ENCODE measurements around the gene MTF2. TPM values are rescaled to one million over a fixed set of nuclear protein-coding genes. Genes with fewer than 3 reads are reported as not detected.
"Not testable (repeated sequence)": the region's sequence is repeated elsewhere in the genome, so short reads cannot be mapped to it uniquely, and the experiment has no call there.

Gene MTF2
- total RNA-seq: 12.6 and 14.0 TPM in 2 replicates
- polyA plus RNA-seq (2012): 7.2 TPM

DNA sequence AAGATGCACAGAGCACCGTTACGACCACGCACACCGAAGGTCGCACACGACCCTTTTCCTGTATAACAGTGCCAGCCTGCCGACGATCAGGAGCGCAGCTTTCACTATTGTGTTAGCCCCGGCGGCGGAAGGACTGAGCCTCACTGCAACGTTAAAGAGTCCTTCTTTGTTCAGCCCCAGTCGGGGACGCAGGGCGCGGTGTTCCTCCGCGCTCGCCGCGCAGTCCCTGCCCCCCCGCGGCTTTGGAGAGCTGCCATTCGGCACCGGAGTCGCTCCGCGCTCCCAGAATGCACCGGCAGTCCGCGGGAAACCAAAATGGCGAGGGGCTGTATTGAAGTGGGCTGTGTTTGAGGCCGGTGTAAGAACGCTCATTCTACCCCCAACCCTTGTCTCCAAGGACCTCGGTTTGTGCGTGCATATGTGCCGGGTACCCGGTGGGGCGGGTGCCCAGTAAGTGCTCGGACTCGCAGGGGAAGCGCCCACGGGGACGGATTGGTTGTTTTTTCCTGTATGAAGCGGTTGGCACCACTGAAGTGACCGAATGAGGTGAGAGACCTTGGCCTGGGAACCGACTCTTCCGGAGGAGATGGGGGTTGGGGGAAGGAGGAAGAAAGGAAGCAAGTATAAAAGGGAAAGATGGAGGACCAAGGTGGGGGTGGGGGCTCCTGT, at the start of gene MTF2:
Gene MTF2, plus strand, starts transcription at position 298 of the 669 bp plus-strand sequence. Its CDS starts 244 bp downstream, at position 542.
- DNase-seq (ENCODE audit: low read depth): peak; percentile 98

DNA sequence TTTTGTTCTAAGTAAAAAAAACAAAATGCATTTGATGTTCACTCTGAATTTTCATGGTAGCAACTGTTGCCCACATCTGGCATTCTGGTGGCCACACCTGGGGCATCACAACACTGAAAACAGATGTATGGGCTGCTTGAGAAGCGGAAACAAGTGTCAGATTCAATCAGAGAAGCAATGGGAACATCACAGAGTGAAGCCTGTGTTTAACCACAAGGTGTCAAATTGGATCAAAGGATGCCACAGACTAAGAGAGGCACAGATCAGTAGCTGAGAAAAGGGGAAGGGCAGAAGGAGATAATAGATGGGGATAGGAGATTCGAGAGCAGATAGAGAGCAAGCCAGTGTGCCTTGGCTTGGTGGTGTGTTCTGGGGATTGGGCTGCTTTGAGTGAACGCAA, 49.8 kb upstream of the MTF2 start:
- DNase-seq (ENCODE audit: low read depth): no peak

DNA sequence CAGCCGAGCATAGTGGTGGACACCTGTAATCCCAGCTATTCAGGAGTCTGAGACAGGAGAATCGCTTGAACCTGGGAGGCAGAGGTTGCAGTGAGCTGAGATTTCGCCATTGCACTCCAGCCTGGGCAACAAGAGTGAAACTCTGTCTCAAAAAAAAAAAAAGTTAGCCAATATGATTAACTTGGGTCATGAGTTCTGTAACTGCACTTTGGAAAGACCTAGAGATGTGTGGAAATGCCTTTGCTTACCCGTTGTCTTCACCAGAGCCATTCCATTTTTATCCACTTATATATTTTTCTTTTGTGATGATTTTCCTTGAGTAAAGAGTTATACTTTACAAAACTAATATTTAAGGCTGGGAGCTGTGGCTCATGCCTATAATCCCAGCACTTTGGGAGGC, 48.9 kb upstream of the MTF2 start:
- DNase-seq (ENCODE audit: low read depth): not testable (repeated sequence)

DNA sequence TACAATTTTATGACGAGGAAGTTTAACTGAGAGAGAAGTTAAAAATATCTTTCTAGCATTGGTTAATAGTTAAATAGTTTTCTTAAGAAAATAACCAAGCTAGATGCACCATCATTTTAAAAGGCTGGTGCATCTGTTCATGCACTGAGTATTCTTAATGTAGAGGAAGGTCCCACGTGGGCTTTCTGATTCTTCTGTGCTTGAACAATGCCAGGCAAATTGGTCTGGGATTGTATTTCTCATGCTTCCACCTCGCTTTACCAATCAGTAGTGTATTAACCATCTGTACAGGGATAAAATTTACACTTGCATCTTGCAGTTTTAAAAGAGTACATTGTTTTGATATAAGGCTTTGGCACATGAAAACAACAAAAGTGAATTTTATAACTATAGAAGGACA, 47.4 kb upstream of the MTF2 start:
- no peak for DNase-seq (ENCODE audit: low read depth)

DNA sequence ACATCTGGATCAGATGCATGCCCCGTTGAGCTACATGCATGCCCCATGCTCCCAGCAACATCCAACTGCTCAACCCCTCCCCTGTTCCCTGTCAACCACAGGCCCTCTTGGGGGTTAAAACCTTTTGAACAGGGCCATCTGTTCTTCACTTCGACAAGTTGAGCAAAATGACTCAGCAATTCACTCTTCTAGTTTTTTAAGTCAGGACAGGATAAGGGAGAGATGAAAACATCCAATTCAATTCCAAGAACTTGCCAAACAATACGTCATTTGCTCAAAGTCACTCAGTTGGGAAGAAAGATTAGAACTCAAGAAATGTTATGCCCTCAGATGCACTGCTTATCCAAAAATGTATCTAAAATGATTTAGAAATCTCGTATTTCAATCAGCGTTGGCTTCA, 46.1 kb upstream of the MTF2 start:
- peak; percentile 19 for DNase-seq (ENCODE audit: low read depth)

DNA sequence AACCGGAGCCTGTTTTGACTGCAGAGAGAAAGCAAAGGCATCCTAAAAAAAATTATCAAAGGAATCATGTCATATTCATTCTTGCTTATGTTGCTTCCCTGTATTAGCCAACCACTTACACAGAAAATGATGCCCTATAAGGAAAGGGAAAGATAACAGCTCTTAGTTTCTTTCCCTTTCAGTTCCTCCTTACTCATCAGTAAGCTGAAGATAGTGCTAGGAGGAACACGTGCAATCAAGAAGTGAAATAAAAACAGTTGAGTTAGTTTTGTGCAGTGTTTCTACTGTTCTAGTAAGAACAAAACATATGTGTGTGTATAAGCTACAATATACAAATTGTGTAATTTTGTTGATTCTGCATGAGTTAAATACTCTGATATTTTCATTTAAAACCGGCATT, 45.3 kb upstream of the MTF2 start:
- DNase-seq (ENCODE audit: low read depth): no peak

- DNase-seq (ENCODE audit: low read depth): no peak
Measured at GRCh38 chr1:93034397-93034796, 44.7 kb upstream of the MTF2 start.

DNA sequence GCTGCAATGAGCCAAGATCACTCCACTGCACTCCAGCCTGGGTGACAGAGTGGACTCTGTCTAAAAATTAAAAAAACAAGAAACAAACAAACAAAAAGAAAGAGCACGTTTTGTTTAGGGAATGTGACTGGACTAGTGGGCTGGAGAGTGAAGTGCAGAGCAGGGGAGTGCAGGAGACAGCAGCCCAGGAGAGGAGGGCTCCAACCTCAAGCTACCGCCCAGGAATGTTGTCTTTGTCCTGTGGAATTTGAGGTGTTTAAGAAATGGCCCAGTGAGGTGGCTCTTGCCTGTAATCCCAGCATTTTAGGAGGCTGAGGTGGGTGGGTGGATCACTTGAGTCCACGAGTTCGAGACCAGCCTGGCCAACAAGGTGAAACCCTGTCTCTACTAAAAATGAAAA, 42.4 kb upstream of the MTF2 start:
- DNase-seq (ENCODE audit: low read depth): no peak

GRCh38 chr1:93042187-93043056, 36.7 kb upstream of the MTF2 start:
- no peak for DNase-seq (ENCODE audit: low read depth)

DNA sequence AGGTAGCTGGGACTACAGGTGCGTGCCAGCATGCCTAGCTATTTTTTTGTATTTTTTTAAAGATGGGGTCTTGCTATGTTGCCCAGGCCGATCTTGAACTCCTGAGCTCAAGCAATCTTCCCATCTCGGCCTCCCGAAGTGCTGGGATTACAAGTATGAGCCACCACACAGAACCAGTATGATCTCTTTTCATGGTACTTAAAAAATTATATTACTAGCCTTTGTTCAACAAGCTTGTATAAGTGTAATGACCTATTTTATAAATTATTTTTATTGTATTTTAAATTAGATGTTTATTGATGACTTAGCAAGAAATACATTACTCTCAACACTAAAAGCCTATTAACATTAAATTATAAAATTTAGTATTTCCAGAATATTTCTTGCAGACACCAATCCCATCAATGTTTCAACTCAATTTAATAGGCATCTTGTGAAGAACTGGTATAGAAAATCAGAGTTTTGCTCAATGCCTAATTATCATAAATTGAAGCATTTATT, 36.0 kb upstream of the MTF2 start:
- DNase-seq (ENCODE audit: low read depth): no peak

GRCh38 chr1:93047618-93048017, 31.5 kb upstream of the MTF2 start:
- no peak for DNase-seq (ENCODE audit: low read depth)

GRCh38 chr1:93051961-93052360, 27.1 kb upstream of the MTF2 start:
- peak; percentile 10 for DNase-seq (ENCODE audit: low read depth)

- peak; percentile 49 for DNase-seq (ENCODE audit: low read depth)
Measured at GRCh38 chr1:93056214-93056613, 22.9 kb upstream of the MTF2 start.

DNA sequence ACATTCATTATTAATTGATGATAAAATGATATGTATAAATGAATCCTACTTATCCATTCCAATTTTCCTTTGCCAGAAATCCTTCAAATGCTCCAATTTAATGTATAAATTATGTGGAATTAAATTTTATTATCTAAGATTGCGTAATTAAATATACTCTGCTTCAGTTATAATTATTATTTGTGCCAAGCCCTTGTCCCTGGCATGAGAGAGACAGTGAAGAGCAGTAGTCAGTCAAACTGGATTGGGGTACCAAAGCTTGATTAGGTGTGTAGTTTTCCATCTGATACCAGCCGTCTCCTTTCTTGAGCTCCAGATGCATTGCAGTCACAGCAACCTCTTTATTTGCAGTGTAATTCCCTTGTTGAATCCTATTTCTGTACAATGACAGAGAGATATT, 22.4 kb upstream of the MTF2 start:
- no peak for DNase-seq (ENCODE audit: low read depth)

GRCh38 chr1:93061895-93062792, 16.9 kb upstream of the MTF2 start:
- peak; percentile 53 for DNase-seq (ENCODE audit: low read depth)

GRCh38 chr1:93076268-93076667, 2.8 kb upstream of the MTF2 start:
- no peak for DNase-seq (ENCODE audit: low read depth)

GRCh38 chr1:93078203-93078602, 880 bp upstream of the MTF2 start:
- DNase-seq (ENCODE audit: low read depth): no peak

DNA sequence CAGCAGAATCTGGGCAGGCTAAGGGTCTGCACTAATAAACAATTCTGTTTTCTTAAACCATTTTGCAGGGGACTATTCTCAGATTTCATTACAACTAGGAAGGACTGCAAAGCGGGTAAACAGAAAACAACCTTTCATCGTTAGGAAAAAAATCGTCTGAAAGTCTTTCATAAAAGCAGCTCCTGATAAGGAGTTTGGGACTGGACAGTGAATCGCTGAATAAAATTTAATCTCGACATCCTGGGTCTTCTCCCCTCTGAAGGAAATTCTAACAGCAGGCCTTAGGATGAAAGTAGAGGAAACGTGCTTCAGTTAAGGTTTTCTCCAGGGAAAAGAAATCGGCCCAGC, 471 bp upstream of the MTF2 start:
- DNase-seq (ENCODE audit: low read depth): no peak

DNA sequence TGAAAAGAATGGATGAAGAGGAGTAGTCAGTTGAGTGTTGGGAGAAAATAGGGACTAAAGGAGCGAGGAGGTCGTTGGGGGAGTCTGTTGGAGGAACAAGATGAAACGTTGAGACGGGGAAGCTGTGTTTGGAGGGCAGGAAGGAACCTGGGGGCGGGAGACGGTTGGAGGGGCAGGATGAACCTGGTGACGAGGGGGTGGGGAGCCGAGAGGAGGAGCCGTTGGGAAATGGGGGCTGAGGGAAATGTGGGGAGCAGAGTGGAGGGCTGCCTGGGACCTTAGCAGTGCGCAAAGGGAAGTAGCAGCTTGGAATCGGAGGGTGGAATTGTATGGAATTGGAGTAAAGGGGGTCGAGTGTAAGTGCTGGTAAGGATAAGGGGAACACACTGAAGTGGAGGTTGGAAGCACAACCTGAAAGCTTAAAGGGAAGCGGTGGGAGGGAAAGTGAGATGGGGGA, 630 bp downstream of the MTF2 start:
- peak; percentile 7 for DNase-seq (ENCODE audit: low read depth)

- DNase-seq (ENCODE audit: low read depth): peak; percentile 53
Measured at GRCh38 chr1:93080179-93080823, 1.2 kb downstream of the MTF2 start.

GRCh38 chr1:93081716-93082115, 2.6 kb downstream of the MTF2 start:
- DNase-seq (ENCODE audit: low read depth): peak; percentile 21
